ENCODE results near the gene MEGF10.

DNA sequence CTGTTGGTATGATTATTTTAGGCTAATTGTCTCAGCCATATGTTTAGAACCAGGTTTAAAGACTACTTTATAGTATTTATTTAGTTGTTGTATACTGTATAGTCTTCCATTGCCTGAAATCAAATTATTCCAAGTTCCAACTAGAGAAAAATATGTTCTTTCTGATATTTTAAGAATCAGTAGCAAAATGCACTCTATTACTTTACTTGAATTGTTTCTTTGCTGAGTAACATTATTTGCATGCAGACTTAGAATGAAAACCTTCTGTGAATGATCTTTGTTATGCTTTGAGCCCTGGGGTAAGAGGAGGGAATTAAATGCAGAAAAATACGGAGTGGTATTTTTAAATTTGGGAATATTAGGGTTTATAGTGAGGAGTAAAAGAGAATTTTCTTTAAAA, 47.9 kb downstream of the MEGF10 start:
- TF ChIP-seq POLR2AphosphoS5 (IDR thresholded peaks at IDR 0.05) (no peak), POLR2A (IDR thresholded peaks at IDR 0.05) (no peak)
- TF ChIP-seq, protein P1, sequence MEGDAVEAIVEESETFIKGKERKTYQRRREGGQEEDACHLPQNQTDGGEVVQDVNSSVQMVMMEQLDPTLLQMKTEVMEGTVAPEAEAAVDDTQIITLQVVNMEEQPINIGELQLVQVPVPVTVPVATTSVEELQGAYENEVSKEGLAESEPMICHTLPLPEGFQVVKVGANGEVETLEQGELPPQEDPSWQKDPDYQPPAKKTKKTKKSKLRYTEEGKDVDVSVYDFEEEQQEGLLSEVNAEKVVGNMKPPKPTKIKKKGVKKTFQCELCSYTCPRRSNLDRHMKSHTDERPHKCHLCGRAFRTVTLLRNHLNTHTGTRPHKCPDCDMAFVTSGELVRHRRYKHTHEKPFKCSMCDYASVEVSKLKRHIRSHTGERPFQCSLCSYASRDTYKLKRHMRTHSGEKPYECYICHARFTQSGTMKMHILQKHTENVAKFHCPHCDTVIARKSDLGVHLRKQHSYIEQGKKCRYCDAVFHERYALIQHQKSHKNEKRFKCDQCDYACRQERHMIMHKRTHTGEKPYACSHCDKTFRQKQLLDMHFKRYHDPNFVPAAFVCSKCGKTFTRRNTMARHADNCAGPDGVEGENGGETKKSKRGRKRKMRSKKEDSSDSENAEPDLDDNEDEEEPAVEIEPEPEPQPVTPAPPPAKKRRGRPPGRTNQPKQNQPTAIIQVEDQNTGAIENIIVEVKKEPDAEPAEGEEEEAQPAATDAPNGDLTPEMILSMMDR (IDR thresholded peaks at IDR 0.05) = no peak
